GM18873 (cell line): ENCODE measurements around the gene RIC8B.
"Not testable (repeated sequence)": the region's sequence is repeated elsewhere in the genome, so short reads cannot be mapped to it uniquely, and the experiment has no call there.

Source experiments
- ATAC-seq: cut with Tn5 transposase; IDR thresholded peaks from one replicate; pipeline ENCODE4 v1.9.1; 2021; ENCODE audit warnings: mild to moderate bottlenecking, moderate library complexity, moderate number of reproducible peaks; ENCODE audit not compliant: unreplicated experiment, low FRiP score

The RIC8B gene, protein sequence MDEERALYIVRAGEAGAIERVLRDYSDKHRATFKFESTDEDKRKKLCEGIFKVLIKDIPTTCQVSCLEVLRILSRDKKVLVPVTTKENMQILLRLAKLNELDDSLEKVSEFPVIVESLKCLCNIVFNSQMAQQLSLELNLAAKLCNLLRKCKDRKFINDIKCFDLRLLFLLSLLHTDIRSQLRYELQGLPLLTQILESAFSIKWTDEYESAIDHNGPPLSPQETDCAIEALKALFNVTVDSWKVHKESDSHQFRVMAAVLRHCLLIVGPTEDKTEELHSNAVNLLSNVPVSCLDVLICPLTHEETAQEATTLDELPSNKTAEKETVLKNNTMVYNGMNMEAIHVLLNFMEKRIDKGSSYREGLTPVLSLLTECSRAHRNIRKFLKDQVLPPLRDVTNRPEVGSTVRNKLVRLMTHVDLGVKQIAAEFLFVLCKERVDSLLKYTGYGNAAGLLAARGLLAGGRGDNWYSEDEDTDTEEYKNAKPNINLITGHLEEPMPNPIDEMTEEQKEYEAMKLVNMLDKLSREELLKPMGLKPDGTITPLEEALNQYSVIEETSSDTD

DNA sequence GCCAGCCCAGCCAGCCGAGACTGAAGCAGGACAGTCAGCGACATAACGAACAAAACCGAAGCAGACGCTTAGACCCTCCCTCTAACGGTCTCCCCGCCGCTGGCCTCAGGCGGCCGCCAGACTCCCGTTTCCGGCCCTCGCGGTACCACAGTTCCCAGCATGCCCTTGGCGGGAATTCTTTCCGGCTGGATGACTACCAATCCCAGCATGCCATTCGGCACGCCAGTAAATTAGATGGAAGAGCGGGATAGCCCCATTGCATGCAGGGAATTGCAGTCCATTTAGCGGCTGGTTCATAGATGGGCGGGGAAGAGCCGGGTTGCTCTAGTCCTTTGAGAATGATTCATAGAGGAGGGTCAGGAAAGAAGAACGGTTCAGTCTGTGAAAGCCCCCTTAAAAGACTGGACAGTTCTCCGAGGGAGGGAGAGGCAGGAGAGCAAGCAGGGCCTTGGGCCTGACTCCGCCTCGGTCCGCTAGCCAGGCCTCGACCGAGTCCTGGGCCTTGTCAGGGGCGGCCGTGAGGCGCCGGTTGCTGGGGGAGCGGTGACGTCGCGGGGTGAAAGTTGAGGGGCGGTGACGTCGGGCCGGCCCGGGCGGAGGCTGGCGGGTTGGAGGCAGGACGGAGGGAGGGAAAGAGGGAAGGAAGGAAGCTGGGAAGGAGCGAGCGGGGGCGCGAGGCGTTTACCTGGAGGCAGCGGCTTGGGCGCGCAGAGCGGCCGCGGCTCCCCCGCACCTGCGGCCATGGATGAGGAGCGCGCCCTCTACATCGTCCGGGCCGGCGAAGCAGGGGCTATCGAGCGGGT, at the start of gene RIC8B:
RIC8B (plus strand) TSS at position 678 of the 803 bp plus-strand sequence; CDS start at position 742, 64 bp downstream.
- peak; percentile 84 for ATAC-seq

DNA sequence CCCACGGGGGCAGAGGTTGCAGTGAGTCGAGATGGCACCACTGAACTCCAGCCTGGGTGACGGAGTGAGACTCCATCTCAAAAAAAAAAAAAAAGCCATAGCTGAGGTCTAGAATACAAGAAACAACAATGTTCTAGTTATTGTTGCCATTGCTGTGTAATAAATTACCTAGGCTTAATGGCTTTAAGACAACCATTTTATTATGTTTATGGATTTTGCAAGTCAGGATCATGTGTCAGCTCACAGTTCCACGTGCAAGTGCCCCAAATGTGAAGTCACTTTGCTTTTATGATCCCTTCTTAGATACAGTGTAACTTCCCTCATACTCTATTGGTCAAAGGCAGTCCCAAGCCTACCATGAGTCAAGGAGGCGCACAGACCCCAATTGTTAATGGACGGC, 49.5 kb upstream of the RIC8B start:
- no peak for ATAC-seq

DNA sequence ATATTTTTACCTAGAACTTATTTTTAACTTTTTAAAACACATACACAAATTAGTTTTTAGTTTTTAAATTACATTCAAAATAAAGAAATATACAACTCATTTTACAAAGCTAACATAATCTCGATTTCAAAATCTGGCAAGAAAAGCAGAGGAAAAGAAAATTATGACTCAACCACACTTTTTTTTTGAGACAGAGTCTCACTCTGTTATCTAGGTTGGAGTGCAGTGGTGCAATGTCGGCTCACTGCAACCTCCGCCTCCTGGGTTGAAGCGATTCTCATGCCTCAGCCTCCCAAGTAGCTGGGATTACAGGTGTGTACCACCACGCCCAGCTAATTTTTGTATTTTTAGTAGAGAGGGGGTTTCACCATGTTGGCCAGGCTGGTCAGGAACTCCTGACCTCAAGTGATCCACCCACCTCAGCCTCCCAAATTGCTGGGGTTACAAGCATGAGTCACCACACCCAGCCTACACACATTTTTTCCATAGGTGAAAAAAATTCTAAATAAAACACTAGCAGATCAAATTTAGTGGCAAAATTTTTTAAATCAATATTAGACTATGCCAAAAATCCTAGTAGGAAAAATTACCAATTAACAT, 47.8 kb upstream of the RIC8B start:
- not testable (repeated sequence) for ATAC-seq

DNA sequence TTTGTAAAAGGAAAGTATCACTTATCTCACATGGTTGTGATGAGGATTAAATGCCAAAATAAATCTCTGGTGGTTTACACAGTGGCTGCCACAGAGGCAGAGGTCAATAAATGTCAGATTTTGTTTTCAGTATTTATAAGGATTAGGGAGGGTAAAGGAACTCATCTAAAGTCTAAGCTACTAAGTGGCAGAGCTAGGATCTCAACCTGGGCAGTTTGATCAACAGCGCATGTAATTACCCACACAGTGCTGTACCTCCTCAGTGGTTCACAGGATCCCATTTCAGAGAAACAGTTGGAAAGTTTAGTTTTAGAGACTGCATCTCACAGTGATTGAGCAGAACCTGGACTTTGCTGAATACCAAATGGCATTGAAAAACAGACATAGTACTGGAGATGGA, 44.9 kb upstream of the RIC8B start:
- ATAC-seq: no peak

DNA sequence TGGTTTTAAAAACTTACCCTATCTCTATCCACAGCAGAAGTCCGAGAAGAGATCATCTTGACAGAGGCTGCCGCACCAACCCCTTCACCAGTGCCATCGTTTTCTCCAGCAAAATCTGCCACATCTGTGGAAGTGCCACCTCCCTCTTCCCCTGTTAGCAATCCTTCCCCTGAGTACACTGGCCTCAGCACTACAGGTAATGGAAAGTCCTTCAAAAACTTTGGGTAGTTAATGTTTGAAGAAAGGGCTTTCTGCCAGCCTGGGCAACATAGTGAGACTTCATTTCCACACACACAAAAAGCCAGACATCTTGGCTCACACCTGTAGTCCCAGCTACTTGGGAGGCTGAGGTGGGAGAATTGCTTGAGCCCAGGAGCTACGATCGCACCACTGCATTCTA, 41.6 kb upstream of the RIC8B start:
- ATAC-seq: no peak

DNA sequence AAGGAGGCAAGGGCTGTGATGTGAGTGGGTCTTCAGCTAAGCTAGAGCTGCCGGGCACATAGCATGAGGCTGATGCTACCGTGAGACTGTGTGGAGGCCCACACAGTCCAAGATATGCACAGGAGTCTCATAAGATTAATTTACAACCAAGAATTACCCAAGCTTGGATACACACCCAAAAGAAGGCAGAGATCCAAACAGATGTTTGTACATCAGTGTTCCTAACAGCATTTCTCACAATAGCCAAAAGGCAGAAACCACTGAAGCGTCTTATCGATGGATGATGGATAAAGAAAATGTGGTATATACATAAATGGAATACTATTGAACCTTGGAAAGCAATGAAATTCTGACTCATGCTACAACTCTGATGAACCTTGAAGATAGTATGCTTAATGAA, 40.8 kb upstream of the RIC8B start:
- ATAC-seq: no peak

DNA sequence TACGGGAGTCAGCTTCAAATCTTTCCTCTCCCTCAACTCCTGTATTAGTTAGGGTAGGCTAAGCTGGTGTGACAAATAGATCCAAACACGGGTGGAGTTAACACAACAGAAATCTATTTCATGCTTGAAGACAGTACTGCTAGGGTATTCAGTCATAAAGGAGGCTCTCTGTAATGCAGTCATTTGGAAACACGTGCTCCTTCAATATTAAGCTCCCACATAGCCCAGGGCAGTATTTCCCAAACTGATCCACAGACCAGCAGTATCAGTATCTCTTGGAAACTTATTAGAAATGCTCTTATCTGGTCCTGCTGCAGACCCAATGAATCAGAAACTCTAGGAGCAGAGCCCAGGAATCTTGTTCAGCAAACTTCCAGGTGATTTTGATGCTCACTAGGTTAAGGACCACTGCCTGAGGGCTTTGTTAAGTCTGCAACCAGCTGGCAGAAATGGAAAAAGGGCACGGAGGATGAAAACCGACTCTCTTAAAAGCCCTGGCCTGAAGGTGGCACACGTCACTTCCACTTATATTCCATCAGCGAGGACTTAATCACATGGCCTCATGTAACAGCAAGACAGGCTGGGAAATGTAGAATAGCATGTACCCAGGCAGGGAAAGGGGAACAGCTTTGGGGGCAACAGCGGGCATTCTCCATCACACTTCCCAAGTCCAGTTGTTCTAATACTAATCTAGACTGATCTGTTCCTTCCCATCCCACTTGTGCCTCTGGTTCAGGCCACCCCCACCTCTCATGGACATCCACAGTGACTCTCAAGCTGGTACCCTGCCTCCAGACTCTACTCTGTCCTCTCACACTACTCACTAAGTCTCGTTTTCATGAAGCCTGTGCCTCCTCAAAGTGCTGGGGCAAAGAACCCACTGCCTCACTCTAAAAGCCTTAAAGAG, 38.2 kb upstream of the RIC8B start:
- no peak for ATAC-seq

DNA sequence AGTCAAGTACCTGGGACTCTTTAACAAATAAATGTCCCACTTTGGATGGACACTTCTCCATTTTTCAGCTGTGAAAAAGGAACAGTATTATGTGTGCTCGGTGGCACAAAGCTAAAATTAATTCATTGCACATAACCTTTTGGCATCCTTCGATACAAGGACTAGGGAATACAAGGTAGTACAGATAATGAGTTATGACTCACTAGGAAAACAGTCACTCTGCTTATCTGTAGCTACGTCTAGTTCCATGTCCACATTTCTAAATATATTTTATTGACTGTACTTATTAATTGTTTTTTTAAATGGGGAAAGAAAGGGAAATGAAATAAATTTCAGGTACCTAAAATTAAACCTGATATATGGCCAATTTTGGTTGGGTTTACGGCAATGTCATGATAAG, 35.2 kb upstream of the RIC8B start:
- ATAC-seq: no peak

DNA sequence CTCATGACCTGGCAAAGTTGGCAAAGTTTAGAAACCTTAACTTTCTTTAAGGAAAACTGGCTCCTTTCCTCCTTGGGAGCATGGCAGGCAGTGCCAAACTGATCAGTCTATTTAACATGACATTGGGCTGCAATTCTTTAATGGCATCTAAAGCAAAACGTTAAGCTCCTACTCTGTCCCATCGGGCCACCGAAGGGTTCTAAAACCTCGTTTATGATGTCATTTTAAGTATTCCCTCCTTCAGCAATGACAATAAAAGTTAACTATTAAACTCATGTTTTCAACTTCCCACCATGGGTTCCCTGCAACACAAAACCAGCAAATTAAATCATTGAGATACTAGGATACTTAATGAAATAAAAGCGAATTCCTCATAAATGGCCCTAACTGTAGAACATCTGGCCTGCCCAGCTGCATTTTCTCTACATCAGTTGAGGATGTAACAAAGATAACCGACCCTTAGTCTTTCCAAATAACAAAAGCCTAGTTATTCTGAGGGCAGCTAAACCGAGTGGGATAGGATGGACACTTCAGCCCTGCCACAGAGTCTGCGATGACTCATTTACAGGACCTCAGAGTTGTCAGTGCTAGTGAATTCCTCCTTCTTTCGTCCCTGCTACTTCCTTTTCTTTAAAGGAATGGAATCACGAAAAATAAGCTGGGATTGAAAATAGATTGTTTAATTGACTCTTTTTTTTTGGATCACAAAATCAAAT, 34.5 kb upstream of the RIC8B start:
- ATAC-seq: no peak

DNA sequence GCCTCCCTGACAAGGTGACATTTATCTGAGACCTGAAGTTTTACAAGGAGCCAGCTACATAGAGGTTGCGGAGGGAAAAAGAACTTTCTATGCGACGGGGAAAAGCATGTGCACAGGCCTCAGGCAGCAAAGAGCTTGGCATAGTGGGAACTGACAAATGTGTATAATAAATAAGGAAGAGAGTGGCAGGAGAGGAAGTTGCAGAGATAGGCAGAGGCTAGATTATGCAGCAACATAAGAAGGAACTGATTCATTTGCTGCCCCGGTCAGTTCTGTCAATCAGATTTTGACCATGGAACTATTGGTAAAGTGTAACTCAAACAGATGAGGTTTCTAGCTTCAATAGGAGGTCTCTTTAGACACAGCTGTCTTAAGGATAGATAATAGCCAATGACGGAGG, 33.7 kb upstream of the RIC8B start:
- ATAC-seq: no peak

DNA sequence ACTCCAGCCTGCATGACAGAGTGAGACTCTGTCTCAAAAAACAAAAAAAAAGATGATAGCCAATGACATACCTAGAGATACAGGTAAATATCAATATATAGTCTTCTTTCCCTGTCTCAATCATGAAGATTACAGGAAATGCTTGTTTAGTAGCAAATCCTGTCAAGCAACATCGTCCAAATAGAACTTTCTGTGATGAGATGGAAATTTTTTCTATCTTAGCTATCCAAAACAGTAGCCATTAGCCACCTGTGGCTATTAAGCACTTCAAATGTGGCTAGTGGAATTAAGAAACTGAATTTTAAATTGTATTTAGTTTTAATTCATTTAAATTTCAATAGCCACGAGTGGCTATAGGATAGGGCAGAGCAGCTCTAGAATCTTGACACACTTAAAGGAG, 33.2 kb upstream of the RIC8B start:
- ATAC-seq: no peak

DNA sequence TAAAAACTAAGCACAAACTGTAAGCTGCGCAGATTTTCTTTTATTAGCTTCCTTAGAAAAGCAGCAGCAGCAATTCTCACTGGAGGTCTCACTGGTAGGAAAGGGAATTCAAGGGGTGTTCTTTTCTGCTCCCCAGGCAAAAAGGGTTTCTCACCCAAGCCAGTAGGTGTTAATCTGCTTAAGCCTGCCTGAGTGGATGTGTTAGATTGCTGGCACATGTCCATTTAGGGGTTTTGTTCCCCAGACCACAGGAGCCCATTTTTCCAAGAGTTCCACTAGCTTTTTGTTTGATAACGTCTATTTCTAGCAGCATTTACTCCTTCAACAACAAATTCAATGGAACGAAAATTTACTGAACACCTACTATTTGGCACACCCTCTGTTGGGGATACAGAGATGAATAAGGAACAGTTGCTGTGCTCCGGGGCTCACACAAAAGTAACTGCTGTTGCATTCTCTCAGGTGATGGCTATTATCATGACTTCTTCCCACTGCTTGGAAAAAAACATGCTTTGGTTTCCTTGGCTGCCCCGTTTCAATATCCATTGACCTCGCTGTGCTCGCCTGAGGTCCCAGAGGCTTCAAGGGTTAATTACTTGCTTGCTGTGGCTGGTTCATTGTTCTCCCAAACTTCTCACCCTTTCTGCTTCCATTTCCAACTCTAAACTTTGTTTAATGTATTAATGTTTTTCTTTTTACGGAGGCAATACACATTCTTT, 31.1 kb upstream of the RIC8B start:
- no peak for ATAC-seq

DNA sequence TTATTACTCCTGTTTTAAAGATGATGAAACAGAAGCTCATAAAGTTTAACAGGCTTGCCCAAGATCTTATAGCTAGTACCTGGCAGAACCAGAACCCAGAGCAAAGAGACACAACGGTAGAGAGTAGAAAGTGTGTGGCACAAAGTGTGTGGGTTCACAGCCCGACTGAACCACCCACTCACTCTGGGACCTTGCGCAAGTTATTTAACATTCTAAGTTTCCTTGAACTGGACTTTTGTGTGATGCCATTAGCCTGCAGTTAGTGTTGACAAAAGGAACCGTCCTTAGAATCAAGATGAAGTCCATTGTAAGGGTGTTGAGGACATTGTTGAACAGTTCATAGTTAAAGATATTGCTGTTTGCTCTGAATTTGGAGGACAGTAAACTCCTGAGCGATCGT, 29.9 kb upstream of the RIC8B start:
- ATAC-seq: no peak

DNA sequence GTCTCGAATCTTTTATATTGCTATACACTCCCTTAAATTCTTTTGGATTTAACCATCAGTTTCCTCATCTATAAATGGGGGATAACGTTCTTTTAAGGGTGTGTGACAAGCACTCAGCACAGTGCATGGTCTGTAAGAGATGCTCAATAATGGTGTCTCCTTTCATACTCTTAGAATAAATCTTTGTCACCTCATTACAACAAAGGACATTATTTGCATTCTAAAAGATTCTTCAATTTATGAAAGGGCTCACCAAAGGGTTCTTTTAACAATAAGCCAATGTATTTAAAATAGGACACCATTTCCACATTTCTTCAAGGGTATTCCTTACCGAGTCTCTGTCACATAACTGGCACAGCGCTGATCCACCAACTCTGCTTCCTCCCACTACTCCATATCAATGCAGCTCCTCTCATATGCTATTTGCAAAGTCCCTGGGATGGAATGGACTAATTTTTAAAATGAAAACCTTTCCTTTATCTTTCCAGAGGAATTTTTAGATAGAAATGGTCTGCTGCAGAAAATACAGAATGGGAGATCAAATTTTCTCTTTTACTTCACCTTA, 29.2 kb upstream of the RIC8B start:
- no peak for ATAC-seq

DNA sequence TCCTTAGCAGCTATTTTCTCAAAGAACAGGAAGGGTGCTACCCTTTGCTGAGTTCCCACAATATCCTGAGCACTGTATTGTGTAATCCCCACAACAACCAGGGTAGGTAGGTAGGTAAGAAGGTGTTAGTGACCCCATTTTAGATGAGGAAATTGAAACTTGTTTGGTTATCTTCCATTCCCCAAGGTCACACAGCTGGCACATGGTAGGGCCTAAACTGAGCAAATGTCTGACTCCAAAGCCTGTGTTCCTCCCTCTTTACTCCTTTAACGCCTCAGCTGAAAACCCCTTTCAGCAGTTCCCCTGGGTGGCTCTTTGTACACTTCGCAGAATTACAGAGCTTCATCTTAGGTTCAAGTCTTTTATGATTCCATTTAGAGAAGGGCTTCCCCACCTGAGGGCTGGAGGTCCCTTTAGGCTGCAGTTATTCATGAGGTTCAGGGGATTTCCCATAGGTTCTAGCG, 26.5 kb upstream of the RIC8B start:
- no peak for ATAC-seq

DNA sequence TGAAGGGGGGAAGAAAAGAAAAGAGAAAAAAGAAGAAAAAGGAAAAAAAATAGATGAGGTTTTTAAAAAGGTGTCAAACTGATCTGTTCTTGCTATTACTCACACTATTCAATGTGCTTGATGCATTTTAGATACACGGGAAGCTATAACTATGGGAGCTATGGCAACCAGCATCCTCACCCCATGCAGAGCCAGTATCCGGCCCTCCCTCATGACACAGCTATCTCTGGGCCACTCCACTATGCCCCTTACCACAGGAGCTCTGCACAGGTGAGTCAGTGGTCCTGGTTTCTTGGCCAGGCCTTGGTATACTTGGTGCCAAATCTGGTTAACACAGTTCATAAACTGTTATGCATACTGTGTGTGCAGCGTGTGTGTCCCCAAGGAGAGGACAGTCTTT, 24.0 kb upstream of the RIC8B start:
- no peak for ATAC-seq

DNA sequence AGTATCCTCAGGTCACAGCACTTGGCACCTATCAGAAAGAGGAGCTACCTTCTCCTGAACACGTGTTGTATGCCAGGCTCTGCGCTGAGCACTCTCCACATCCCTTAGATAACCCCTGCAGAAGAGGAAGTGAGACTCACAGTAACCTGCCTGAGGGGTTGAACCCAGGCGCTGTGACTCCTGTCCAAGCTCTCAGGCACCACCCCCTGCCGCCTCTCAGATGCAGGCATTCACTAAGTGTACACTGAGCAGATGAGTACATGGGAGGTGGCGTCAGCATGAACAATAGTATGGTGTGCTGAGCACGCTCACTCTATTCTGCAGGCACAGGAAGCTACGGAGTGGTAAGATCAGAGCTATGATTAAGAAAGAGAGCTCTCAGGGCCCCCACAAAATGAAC, 21.0 kb upstream of the RIC8B start:
- peak; percentile 96 for ATAC-seq

DNA sequence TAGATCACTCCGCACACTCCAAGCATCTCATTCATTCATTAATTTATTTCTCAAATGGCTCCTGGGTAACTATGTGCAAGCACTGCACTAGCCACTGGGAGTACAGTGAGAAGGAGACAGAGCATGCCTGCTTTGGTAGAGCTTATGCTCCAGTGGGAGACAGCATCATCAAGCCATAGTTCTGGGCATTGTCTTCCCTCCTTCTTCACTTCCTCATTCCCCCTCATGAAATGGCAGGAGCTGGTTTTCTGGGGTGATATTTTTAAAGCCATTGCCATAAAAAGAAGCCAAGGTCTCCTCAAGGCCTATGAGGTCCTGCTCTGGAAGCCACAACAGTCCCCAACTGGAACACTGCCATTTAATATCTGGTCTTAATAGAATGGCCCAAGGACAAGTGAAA, 20.2 kb upstream of the RIC8B start:
- ATAC-seq: no peak
